Measurements from ENCODE around the gene COPRS.
A peak's percentile ranks its signal among the peaks of the same experiment; 100 is the strongest.

Gene COPRS

GRCh38 chr17:31858642-31859486 is at the start of gene COPRS:
TSS of gene COPRS (minus strand) at chr17:31859244. CDS start at chr17:31859199, 45 bp downstream.
- DNase-seq: peak; percentile 91

- no peak for DNase-seq
Measured at GRCh38 chr17:31908386-31908785, 49.3 kb upstream of the COPRS start.

- DNase-seq: no peak
Measured at GRCh38 chr17:31907342-31907962, 48.4 kb upstream of the COPRS start.

GRCh38 chr17:31903401-31903800 is 44.4 kb upstream of the COPRS start:
- DNase-seq: no peak

GRCh38 chr17:31902693-31903092 is 43.6 kb upstream of the COPRS start:
- DNase-seq: no peak

- peak; percentile 26 for DNase-seq
Measured at GRCh38 chr17:31900877-31901276, 41.8 kb upstream of the COPRS start.

GRCh38 chr17:31888124-31888523 is 29.1 kb upstream of the COPRS start:
- no peak for DNase-seq

GRCh38 chr17:31882571-31882970 is 23.5 kb upstream of the COPRS start:
- no peak for DNase-seq

GRCh38 chr17:31880311-31880710 is 21.3 kb upstream of the COPRS start:
- DNase-seq: no peak

GRCh38 chr17:31878703-31879073 is 19.6 kb upstream of the COPRS start:
- DNase-seq: no peak

- DNase-seq: no peak
Measured at GRCh38 chr17:31877911-31878702, 19.1 kb upstream of the COPRS start.

- DNase-seq: no peak
Measured at GRCh38 chr17:31877341-31877740, 18.3 kb upstream of the COPRS start.

- DNase-seq: no peak
Measured at GRCh38 chr17:31875081-31875480, 16.0 kb upstream of the COPRS start.

GRCh38 chr17:31869797-31870568 is 10.9 kb upstream of the COPRS start:
- no peak for DNase-seq

- DNase-seq: no peak
Measured at GRCh38 chr17:31869031-31869430, 10.0 kb upstream of the COPRS start.

- no peak for DNase-seq
Measured at GRCh38 chr17:31859487-31860008, 504 bp upstream of the COPRS start.

- peak; percentile 57 for DNase-seq
Measured at GRCh38 chr17:31857920-31858641, 963 bp downstream of the COPRS start.

- DNase-seq: no peak
Measured at GRCh38 chr17:31856750-31857149, 2.3 kb downstream of the COPRS start.

GRCh38 chr17:31854672-31855071 is 4.4 kb downstream of the COPRS start:
- DNase-seq: no peak

- DNase-seq: no peak
Measured at GRCh38 chr17:31853911-31854470, 5.1 kb downstream of the COPRS start.

GRCh38 chr17:31845291-31845690 is 13.8 kb downstream of the COPRS start:
- DNase-seq: no peak

Measured in NCI-H146 (cell line).